ENCODE results near the gene ZNF865. TPM values are rescaled to one million over a fixed set of nuclear protein-coding genes. Genes with fewer than 3 reads are reported as not detected.

The ZNF865 gene
- total RNA-seq, 1 donor from 2014 or later: 0.79 TPM

DNA sequence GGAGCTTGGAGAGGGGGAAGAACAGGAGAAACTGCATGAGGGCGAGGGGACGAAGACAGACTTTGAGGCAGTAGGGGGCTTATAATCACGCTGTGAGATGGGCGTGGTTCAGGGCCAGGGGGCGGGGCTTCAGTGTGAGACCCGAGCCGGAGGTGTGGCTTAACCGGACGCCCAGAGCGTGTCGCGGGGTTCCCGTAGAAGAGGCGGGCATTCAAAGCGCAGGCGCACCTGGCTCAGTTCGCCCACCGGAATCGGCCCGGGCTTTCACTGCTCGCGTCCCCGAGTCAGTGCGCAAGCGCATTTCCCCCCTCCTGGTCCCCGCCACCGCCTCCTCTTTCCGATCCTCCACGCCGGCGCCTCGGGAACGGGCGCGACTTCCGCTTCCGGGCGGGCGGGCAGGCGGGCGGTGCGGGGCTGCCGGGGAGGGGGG lies 225 bp upstream of the ZNF865 start:
- DNase-seq (ENCODE audit: low read depth in 2 of 2): peak; percentile 97 to 98

GRCh38 chr19:55606471-55606787 lies 982 bp downstream of the ZNF865 start:
- DNase-seq (ENCODE audit: low read depth in 2 of 2): no peak

- no peak for DNase-seq (ENCODE audit: low read depth in 2 of 2)
These were observed 1.4 kb downstream of the ZNF865 start for GRCh38 chr19:55606817-55607216.

- DNase-seq (ENCODE audit: low read depth in 2 of 2): no peak
These were observed 3.9 kb downstream of the ZNF865 start for GRCh38 chr19:55609326-55609725.

- DNase-seq (ENCODE audit: low read depth in 2 of 2): no peak
These were observed 6.0 kb downstream of the ZNF865 start for GRCh38 chr19:55611300-55611982.

- no peak for DNase-seq (ENCODE audit: low read depth in 2 of 2)
These were observed 6.7 kb downstream of the ZNF865 start for GRCh38 chr19:55611983-55612645.

- DNase-seq (ENCODE audit: low read depth in 2 of 2): no peak
These were observed 7.9 kb downstream of the ZNF865 start for GRCh38 chr19:55613396-55613795.

DNA sequence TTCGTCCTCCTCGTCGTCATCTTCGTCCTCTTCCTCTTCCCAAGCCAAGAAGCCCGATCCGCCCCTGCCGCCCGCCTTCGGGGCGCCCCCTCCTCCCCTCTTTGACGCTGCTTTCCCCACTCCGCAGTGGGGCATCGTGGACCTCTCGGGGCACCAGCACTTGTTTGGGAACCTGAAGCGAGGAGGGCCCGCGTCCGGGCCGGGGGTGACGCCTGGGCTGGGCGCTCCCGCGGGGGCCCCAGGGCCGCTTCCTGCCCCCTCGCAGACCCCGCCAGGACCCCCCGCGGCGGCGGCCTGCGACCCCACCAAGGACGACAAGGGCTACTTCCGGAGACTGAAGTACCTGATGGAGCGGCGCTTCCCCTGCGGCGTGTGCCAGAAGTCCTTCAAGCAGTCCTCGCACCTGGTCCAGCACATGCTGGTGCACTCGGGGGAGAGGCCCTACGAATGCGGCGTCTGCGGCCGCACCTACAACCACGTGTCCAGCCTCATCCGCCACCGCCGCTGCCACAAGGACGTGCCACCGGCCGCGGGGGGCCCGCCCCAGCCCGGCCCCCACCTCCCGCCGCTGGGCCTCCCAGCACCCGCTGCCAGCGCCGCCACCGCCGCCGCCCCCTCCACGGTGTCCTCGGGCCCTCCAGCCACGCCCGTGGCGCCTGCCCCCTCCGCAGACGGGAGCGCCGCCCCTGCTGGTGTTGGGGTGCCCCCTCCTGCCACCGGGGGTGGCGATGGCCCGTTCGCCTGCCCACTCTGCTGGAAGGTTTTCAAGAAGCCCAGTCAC lies 8.7 kb downstream of the ZNF865 start:
- DNase-seq (ENCODE audit: low read depth in 2 of 2): no peak

- DNase-seq (ENCODE audit: low read depth in 2 of 2): no peak
These were observed 9.5 kb downstream of the ZNF865 start for GRCh38 chr19:55614711-55615542.

- DNase-seq (ENCODE audit: low read depth in 2 of 2): no peak
These were observed 10.3 kb downstream of the ZNF865 start for GRCh38 chr19:55615543-55616394.

DNA sequence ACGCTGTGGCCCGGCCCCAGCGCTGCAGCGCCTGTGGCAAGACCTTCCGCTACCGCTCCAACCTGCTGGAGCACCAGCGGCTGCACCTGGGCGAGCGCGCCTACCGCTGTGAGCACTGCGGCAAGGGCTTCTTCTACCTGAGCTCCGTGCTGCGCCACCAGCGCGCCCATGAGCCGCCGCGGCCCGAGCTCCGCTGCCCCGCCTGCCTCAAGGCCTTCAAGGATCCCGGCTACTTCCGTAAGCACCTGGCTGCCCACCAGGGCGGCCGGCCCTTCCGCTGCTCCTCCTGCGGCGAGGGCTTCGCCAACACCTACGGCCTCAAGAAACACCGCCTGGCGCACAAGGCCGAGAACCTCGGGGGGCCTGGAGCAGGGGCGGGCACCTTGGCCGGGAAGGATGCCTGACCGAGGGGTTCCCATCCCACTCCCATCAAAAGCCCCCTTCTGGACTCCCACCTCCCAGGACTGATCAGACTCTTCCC lies 11.0 kb downstream of the ZNF865 start:
- DNase-seq (ENCODE audit: low read depth in 2 of 2): no peak

DNA sequence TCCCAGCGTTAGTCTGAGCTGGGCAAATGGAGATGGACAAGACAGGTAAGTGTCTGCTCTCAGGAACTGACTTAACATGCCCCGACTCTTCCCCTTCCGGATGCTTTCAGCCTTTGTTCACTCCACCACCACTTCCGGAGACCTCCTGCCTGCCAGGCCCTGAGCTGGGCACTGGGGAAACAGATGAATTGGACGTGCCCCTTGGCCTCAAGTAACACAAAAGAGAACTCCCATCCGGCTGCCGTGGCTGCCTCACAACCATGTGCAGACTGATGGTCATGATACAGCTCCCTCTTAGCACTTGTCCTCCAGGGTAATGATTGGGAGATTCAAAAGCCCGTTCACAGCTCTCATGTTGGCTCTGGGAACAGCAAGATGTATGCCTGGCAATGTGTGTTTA lies 12.0 kb downstream of the ZNF865 start:
- peak; percentile 42 to 65 for DNase-seq (ENCODE audit: low read depth in 2 of 2)

GRCh38 chr19:55618426-55618825 lies 13.0 kb downstream of the ZNF865 start:
- no peak for DNase-seq (ENCODE audit: low read depth in 2 of 2)

DNA sequence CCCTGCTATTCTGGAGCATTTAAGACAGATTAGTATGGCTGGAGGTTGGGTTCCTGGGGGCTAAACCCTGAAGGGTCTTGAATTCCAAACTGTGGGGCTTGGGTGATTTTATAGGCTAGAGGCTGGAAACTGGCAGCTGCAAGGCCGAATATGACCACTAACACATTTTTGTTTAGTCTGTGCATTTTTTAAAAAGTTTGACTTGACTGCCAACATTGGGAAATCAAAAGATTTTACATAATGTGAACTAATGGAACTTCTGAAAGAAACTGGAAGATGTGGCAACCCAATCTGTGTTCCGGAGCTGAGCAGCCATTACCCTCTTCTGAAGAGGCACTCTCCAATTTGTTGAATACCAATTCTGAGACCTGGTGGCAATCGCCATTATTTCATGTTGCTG lies 13.8 kb downstream of the ZNF865 start:
- no peak for DNase-seq (ENCODE audit: low read depth in 2 of 2)

GRCh38 chr19:55620410-55621204 lies 15.2 kb downstream of the ZNF865 start:
- no peak for DNase-seq (ENCODE audit: low read depth in 2 of 2)

GRCh38 chr19:55621205-55621672 lies 15.8 kb downstream of the ZNF865 start:
- no peak for DNase-seq (ENCODE audit: low read depth in 2 of 2)

- DNase-seq (ENCODE audit: low read depth in 2 of 2): no peak
These were observed 16.3 kb downstream of the ZNF865 start for GRCh38 chr19:55621673-55622231.

DNA sequence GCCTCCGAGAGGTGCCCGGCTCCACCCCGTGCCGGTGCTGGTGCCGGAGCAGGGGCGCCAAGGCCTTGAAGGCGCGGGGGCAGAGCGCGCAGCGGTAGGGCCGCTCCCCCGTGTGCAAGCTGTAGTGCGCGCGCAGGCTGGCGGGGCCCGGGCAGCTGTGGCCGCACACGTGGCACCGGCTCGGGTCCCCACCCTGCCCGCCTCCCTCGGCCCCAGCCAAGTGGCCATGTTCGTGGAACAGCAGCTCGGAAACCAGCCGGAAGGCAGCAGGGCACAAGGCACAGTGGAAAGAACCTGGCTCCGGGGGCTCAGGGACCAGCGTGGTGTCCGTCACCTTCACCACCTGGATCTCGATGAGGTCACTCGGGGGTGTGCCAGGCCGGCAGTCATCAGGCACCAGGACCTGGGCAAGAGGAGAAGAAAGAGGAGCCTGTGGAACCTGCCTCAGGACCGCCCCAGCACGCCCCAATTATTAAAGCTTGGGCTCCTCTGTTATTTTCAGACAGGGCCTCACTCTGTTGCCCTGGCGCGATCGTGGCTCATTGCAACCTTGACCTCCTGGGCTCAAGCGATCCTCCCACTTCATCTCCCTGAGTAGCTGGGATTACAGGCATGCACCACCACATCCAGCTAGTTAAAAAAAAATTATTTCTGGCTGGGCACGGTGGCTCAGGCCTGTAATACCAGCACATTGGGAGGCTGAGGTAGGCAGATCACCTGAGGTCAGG lies 17.0 kb downstream of the ZNF865 start:
- DNase-seq (ENCODE audit: low read depth in 2 of 2): no peak

DNA sequence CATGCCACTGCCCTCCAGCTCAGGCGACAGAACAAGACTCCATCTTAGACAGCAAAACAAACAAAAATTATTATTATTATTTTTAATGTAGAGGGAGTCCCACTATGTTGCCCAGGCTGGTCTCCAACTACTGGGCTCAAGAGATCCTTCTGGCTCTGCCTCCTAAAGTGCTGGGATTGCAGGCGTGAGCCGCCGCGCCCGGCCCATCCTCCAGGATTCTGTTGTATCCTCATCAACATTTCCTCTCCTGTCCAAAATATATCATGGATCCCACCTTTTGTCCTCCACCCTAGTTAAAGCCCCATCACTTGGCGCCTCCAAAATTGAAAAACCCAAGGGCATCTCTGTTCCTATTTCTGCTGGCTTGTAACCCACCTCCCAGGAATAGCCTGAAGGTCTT lies 17.7 kb downstream of the ZNF865 start:
- no peak for DNase-seq (ENCODE audit: low read depth in 2 of 2)
